ENCODE measurements around the gene EGFL7.
A peak's percentile ranks its signal among the peaks of the same experiment; 100 is the strongest.
"Not testable (repeated sequence)": the region's sequence is repeated elsewhere in the genome, so short reads cannot be mapped to it uniquely, and the experiment has no call there.

The EGFL7 gene

DNA sequence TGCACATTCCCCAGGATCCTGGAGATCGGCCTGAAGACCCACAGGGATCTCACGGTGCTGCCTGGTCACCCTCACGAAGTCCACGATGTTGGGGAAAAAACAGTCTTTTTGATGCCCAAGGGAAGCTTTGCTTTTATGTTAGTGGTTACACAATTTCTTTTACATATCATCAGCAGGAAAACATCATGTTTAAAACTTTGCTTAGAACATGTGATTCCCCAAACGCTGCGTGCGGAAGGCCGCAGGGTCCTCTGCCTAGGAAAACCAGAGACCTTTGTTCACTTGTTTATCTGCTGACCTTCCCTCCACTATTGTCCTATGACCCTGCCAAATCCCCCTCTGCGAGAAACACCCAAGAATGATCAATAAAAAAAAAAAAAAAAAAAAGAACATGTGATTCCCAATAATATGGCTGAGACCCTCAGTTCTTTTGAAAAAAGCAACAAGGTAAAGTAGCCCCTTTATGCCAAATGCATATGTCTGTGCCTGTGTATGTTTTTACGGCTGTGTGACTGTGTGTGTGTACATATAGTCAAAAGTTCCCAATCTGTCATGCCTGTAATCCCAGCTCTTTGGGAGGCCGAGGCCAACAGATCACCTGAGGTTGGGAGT is 36.0 kb downstream of the EGFL7 start:
- DNase-seq (ENCODE audit: low spot score), result no peak

DNA sequence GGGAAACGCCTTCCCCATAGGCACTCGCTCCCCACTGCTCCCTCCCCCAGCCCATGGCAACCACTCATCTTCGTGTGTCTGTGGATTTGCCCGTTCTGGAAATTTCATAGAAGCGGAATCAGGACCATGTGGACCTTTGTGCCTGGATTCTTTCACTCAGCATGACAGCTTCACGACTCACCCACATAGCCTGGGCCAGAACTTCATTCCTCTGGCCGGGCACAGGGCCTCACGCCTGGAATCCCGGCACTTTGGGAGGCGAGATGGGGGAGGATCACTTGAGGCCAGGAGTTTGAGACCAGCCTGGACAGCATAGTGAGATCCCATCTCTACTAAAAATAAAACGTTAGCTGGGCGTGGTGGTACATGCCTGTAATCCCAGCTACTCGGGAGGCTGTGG is 37.6 kb downstream of the EGFL7 start:
- DNase-seq (ENCODE audit: low spot score), result no peak

DNA sequence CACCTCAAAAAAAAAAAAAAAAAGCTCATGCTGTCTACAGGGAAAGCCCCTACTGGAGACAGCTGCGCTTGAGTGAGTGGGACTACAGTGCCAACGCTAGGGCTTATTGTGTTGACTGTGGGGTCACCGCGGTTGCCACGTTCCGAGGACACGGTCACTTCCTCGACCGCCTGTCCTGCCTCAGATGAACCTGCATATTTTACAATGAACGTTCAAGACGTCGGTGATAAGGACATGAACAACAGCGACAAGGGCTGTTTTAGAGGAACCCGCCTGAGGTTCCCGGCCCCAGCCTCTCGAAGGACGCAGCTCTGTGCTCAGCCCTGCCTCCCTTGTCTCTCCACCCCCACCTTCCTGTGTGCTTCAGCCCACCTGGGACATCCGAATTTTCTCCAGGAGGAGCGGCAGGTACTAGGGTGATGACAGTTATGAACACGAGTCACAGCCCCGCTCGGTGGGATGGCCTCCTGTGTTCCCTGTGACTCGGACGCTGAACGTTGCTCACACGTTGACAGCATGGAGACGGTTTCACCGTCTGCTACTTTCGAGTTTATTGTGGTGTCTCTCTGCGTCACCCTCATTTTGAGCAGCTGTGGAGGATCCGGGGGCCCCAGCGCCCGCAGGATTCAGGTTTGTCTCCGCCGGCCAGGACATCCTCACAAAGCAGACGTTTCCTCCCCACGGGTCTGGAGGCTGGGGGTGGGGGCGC is 38.4 kb downstream of the EGFL7 start:
- DNase-seq (ENCODE audit: low spot score), result peak; percentile 45

DNA sequence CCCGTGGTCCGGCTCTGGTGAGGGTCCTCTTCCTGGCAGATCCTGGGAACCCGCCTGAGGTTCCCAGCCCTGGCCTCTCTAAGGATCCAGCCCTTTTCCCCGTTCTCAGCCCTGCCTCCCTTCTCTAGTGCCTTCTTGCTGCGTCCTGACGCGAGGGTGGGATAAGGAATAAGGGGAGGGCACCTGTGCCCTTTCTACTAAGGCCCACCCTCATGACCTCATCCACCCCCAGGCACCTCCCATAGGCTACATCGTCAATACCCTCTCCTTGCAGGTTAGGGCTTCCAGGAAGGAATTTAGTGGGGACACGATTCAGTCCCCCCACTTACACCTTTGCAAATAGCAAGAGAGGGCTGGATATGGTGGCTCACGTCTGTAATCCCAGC is 38.9 kb downstream of the EGFL7 start:
- no peak for DNase-seq (ENCODE audit: low spot score)

DNA sequence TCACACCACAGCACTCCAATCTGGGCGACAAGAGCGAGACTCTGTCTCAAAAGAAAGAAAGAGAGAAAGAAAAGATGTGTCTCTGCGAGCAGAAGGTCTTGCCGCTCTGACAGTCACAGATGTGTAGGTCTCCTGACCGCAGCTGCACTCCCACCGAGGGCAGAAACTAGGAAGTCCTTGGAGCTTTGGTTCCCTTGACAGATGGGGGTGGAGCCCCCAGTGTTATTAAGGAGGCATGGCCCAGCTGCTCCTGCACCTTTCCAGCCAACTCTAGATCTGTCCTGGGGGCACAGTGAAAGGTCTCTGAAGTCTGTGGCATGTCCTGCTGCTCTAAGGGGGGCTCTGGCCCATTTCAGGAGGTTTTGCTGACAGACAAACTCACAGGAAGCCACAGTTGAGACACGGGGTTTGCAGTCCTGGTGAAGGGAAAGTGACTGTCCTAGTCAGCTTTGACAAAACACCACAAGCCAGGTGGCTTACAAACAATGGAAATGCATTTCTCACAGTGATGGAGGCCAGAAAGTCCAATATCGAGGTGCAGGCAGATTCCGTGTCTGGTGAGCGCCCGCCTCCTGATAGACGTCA is 40.7 kb downstream of the EGFL7 start:
- DNase-seq (ENCODE audit: low spot score), result no peak

DNA sequence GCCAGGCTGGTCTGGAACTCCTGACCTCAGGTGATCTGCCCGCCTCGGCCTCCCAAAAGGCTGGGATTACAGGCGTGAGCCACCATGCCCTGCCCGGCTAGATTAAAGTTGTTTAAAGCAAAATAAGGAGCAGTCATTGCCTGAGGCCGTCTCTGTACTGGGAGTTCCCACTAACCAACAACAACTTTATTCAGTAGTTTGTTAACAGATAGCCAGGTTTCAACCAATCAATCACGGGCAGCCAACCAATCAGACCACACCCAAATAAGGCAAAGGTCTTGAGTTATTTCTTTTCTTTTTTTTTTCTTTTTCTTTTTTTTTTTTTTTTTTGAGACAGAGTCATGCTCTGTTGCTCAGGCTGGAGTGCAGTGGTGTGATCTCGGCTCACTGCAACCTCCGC is 42.0 kb downstream of the EGFL7 start:
- DNase-seq (ENCODE audit: low spot score), result not testable (repeated sequence)

DNA sequence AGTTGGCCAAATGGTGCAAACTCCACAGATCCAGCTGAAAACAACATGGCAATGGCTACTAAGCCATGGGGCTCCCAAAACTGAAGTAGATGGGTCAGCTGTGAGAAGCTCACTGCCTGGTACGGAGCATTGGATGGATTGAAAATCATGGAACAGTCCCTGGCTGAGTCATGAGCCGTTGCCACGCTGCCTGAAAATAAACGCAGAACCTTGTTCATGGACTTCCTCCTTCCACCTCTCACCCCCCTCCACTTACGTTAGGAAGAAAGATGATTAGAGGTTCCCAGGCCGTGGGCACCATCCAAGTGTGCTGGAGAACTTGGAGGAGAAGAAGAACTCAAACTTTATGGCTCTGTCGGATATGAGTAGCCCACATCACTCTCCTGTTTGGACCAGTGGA is 42.8 kb downstream of the EGFL7 start:
- DNase-seq (ENCODE audit: low spot score), result no peak

DNA sequence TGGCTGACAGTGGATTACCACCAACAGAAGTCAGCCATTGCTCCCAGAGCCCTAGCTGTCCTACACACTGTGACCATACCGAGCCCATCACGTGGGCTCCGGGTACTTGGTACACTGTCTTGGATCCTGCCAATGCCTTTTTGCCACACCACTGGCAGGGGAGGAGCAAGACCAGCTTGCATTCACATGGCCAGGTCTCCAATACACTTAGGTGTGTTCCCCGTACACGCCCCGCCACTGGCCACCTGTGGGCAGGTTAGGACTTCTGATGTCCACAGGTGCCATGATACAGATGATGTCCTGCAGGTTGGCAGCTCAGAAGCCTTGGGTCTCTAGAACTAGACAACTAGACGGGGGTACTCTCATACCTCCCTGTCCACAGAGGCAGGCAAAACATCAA is 44.3 kb downstream of the EGFL7 start:
- DNase-seq (ENCODE audit: low spot score), result no peak

DNA sequence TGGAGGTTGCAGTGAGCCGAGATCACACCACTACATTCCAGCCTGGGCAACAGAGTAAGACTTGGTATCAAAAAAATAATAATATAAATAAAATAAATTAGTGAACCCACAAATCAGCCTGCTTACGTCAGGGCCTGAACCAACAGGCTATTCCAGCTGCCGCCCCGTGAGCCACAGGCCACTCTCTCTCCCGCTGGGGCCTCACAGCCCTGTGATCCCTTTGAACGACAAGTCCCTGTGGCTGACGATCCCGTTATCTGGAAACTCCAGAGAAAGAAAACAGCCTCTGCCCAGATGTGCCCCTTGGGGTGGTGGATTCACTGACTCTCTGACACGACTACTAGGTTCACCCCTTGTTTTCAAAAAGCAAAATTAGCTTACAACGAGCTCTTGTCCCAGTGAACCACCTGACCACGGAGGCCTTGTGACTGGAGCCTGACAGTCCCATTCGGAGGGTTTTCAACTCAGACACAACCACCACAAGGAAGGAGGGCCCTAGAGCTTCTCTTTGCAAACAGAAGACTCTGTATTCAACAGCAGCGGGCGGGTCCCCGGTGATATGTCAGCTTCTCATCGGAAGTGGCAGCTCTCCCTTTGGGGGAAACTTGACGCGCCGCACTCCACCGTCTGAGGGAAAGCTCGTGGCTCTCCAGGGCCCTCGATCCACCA is 45.3 kb downstream of the EGFL7 start:
- DNase-seq (ENCODE audit: low spot score), result no peak

DNA sequence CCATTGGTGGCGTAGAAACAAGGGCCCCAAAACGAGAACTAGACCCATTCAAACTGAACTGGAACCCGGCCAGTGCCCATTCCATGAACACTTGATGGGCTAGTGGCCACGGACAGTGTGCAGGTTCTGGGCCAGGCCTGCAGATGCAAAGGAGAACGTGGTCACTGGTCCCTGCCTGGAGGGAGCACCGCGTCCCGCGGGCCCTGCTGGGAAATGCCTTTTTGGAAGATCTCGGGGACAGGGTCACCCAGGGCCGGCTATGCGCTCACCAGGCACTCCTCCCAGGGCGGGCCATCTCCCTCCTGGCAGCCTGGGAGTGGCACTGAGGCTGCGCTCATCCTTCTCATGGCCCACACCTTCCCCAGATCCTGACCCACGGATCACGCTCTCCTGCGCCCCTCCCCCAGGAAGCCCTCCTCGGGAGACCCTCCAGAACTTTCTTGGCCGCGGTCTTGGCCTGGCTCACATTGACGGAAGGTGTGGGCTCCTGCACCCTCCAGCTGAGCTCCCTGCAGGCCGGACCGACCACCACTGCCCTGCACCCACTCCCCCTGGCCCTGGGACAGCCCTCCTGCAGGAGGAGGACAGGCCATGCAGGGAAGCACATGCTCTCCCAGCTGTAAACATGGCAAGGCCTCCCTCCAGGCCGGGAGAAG is 46.9 kb downstream of the EGFL7 start:
- no peak for DNase-seq (ENCODE audit: low spot score)

DNA sequence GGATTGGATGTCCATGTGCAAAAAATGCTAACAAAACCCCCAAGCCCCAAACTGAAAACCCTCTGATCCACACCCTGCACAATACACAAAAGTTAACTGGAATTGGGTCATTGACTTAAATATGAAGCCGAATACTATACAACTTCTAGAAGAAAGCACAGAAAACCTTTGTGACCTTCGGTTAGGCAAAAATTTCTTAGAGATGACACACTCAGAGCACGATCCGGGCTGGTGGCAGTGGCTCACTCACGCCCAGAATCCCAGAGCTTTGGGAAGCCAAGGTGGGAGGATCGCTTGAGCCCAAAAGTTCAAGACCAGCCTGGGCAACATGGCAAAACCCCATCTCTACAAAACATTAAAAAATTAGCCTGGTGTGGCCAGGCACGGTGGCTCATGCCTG is 47.8 kb downstream of the EGFL7 start:
- DNase-seq (ENCODE audit: low spot score), result no peak

DNA sequence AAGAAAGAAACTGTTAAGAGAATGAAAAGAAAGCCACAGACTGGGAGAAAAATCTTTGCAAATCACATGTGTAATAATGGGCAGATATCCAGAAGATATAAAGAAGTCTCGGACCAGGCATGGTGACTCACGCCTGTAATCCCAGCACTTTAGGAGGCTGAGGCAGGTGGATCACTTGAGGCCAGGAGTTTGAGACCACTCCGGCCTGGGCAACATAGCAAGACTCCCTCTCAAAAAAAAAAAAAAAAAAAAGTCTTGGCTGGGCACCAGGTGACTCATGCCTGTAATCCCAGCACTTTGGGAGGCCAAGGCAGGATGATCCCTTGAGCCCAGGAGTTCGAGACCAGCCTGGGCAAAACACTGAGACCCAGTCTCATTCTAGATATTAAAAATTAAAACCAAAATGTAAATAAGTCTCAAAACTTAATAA is 48.5 kb downstream of the EGFL7 start:
- DNase-seq (ENCODE audit: low spot score), result not testable (repeated sequence)

DNA sequence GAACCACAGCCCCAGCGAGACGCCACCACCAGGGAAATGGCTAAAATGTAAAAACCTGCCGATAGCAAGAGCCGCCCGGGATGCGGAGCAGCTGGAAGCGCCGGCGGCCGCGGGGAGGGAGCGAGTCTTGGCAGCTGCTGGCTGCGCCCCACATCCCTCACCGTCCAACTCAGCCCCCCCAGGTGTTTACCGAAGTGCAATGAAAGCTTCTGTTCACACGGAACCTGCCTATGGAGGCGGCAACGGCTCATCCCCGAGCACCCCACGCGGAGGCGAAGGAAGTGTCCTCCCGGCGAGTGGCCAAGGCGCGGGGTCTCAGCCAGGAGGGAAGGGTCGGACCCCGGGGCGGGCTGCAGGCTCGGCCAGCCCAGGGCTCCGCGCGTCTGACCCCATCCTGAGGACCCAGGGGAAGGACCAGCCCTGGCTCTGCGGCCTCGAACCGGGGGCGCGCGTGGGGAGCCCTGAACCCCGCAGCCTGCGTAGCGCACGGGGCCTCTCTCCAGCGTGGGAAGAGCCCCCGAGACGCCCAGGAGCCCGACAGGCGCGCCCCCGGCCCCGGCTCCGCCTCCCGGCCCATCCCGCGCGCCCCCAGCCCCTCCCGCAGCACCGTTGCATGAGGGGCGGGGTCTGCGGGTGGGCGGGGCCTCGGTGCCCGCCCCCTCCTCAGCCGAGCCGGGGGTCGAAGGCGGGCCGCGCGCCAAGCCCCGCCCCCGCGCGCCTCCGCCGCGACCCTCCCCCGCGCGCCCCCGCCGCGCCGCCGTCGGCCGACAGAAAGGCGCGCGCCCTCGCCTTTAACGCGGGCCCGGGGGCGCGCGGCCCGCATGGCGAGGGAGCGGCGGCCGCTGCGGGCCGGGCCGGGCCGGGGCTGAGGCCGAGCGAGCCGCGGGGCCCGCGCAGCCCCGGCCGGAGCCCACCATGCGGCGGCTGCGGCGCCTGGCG is 49.3 kb downstream of the EGFL7 start, which contains the start of gene DIPK1B:
Gene DIPK1B (plus strand): TSS at position 822 of the 939 bp plus-strand sequence. CDS start 94 bp downstream, at position 916.
- no peak for DNase-seq (ENCODE audit: low spot score)

DNA sequence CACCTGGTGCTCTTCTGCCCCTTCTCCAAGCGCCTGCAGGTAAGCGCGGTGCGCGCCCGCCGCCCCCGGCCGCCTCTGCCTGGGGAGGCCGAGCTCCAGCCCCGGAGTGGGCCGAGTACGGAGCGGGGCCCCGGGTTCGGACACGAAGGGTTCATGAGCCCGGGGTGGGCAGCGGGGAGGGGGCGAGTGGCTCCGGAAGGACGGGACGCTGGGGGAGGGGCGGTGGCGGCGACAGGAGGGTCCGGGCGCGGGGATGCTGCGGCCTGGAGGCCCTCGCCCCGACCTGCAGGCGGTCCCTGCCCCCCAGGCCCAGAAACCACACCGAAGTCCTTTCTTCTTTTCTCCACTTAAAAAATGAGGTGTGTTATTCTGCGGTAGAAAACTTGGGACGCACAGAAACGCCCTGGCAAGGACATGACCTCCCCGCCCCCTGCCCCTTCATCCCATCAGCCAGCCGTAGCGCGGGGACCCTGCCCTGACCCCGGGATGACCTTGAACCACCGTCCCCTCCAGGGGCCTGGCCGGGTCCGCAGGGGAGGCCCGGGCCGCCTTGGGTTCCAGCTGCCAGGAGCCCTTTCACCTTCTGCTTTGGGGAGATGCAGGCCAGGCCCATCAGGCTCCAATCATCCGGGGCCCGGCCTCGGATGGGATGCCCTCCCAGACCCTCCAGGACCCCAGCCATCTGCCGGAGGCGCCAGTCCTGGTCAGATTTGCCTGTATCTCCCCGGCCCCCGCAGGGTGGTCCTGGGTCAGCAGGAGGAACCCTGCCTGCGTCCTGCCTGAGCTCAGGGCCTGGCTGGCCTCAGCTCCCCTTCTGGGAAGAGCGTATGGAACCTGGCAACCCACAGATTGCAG is 50.2 kb downstream of the EGFL7 start:
- DNase-seq (ENCODE audit: low spot score), result no peak

DNA sequence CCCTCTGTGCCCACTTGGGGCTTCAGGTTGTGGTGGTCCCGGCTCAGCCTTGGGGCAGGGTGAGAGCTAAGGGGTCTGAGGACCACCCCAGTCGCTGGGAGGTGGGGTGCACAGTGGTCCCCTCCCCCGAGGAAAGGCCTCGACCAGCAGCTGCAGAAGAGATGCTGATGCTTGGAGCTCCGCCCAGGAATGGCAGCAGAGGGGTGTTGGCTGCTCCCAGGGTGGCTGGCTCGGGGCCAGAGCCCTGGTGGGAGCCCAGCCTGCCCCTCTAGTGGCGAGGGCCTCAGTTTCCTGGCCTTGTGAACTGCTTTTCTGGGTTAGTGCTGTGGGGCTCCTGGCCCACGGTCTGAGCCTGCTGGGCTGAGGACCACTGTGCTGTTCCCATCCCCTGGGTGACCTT is 50.8 kb downstream of the EGFL7 start:
- DNase-seq (ENCODE audit: low spot score), result no peak

DNA sequence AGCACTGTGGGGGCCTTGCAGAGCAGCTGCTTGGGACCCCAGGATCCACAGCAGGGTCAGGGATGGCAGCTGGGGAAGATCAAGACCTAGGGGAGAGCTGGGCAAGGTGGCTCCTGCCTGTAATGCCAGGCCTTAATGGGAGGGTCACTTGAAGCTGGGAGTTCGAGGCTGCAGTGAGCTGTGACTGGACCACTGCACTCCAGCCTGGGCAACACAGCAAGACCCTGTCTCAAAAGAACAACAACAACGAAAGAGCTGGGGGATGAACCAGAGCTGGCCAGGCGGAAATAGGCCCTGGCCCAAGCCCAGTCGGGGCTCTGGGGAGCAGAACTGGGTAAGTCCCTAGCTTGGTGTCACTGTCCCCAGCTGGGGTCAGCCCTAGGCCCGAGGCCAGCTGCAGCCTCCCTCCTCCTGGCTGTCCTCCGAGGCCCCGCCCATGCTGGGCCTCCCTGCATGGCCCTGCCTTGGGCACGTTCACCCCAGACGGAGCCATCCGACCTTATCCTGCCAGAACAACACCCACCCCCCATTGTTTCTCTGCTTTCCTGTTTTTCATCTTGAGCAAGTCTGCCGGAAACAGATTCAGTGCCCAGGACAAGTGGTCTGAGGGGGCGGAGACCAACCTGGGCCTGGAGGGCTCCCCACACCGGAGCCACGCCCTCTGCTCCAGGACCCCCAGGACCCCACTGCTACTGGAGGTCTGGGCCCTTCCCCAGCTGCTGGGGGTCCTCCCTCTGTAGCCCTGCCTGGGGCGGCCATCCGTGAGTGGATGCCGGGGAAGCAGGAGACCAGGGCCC is 51.6 kb downstream of the EGFL7 start:
- DNase-seq (ENCODE audit: low spot score), result no peak

DNA sequence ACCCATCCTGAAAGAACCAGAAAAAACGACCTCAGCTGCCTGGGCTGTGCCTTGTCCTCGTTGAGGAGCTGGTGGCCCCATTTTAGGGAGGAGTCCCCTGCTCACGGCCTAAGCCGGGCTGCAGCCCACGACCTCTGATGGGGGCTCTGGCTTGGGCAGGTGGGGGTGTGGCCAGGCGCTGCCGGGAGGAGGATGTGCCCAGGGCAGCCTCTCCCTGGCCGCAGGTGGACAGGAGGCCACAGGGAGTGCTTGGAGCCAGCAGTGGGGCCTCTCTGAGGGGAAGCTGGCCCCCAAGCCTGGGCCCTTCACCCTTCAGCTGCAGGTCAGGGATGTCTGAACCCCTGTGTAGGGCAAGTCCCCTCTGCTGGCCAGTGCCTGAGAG is 52.2 kb downstream of the EGFL7 start:
- no peak for DNase-seq (ENCODE audit: low spot score)

DNA sequence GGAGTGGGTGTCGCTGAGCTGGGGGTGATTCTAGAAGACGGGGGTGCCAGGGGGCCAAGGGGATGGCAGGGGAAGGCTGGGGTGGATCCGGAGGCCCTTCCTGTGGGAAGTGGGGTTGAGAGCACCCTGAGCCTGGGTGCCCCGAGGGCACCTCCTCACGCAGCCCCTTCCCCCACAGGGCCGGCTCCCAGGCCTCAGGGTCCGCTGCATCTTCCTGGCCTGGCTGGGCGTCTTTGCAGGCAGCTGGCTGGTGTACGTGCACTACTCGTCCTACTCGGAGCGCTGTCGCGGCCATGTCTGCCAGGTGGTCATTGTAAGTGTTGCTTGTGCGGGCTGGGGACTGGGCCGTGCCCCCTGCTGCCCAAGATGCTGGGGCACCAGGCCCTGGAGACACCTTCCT is 54.7 kb downstream of the EGFL7 start:
- no peak for DNase-seq (ENCODE audit: low spot score)

DNA sequence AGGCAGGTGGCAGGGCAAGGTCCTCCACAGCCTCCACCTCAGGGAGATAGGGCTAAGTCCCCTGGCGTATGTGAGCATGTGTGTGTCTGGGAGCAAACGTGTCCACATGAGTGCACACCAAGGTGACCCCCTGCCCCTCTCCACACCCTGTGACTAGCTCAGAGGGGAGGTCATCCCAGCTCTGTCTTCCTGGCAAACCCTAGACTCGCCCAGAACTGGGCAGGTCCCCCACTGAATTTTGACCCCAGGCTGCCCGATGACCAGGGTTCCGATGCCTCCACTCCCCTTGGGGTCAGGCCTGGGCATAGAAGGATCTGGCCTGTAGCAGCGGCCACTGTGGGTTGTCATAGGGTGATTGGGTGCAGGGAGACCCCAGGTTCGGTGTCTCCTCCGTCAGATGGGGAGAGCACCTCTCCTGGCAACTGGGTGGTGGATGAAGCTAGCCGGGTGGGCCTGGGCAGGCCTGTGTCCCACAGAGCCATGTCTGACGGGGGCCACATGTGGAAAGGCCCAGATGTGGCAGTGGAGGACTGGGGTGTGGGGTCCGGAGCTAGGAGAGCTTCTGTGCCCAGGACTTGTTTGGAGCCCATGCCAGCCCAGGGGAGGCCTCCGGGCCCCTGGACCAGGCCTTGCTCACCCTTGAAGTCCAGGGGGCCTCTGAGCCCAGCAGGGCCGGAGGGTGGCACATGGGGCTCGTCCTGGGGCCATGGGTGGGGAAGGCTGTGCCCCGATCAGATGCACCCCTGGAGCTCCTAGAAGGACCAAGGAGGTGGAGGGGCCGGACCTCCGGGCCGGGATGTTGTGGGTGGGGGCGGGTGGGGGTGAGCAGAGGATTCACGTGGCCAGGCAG is 55.9 kb downstream of the EGFL7 start:
- DNase-seq (ENCODE audit: low spot score), result no peak

Measured in CD4-positive, alpha-beta T cell treated with Interleukin-2 at 100 ng/mL for 4 hours (primary cell).